Astrocyte (in vitro differentiated cells and primary cell): ENCODE measurements around the gene CACNB4. TPM values are rescaled to one million over a fixed set of nuclear protein-coding genes. Genes with fewer than 3 reads are reported as not detected.

Source experiments
- DNase-seq: peaks from one replicate; pipeline ENCODE4 v3.0.0-alpha.2; 2010; ENCODE audit warnings: low read depth
- FAIRE-seq: peaks from 2 replicates; lab custom pipeline; 2011; peaks lifted over from hg19 to GRCh38; lab: Jason Lieb, UNC
- H2AFZ ChIP-seq: 2 replicates; pipeline ENCODE4 v1.6.0; 2012; ENCODE audit warnings: low read depth, low read length, inconsistent platforms
- H3K27ac ChIP-seq: 2 replicates; pipeline ENCODE4 v1.5.1; 2011; ENCODE audit warnings: low read depth, low read length, inconsistent platforms
- H3K27me3 ChIP-seq: 2 replicates; pipeline ENCODE4 v1.6.0; 2011; ENCODE audit warnings: low read length, inconsistent platforms; ENCODE audit not compliant: insufficient read depth
- H3K36me3 ChIP-seq: 2 replicates; pipeline ENCODE4 v1.5.1; 2011; ENCODE audit warnings: low read length, inconsistent platforms; ENCODE audit not compliant: insufficient read depth
- H3K4me1 ChIP-seq: 2 replicates; pipeline ENCODE4 v1.5.1; 2011; ENCODE audit warnings: low read length, inconsistent platforms; ENCODE audit not compliant: insufficient read depth
- H3K4me2 ChIP-seq: 2 replicates; pipeline ENCODE4 v1.6.0; 2012; ENCODE audit warnings: low read length, inconsistent platforms
- H3K4me3 ChIP-seq: 2 replicates; pipeline ENCODE4 v1.5.1; 2011; ENCODE audit warnings: low read depth, mild to moderate bottlenecking, low read length, inconsistent platforms; ENCODE audit not compliant: insufficient read depth
- H3K79me2 ChIP-seq: 2 replicates; pipeline ENCODE4 v1.6.0; 2012; ENCODE audit warnings: mild to moderate bottlenecking, low read length, inconsistent platforms; ENCODE audit not compliant: insufficient read depth
- H3K9ac ChIP-seq: 2 replicates; pipeline ENCODE4 v1.6.0; 2012; ENCODE audit warnings: mild to moderate bottlenecking, low read length, inconsistent platforms
- H3K9me3 ChIP-seq: 2 replicates; pipeline ENCODE4 v1.5.1; 2012; ENCODE audit warnings: low read depth, mild to moderate bottlenecking, low read length, inconsistent platforms; ENCODE audit not compliant: insufficient read depth
- H4K20me1 ChIP-seq: 2 replicates; pipeline ENCODE4 v1.6.0; 2012; ENCODE audit warnings: low read length, inconsistent platforms; ENCODE audit not compliant: insufficient read depth
- H3K27ac Mint-ChIP-seq: one replicate; pipeline ENCODE4 v1.8.0; 2021; ENCODE audit warnings: mild to moderate bottlenecking, mixed read lengths; ENCODE audit not compliant: unreplicated experiment
- H3K27me3 Mint-ChIP-seq: one replicate; pipeline ENCODE4 v1.8.0; 2021; ENCODE audit warnings: low read depth, mixed read lengths; ENCODE audit not compliant: unreplicated experiment
- H3K36me3 Mint-ChIP-seq: one replicate; pipeline ENCODE4 v1.8.0; 2021; ENCODE audit warnings: low read depth, mixed read lengths; ENCODE audit not compliant: unreplicated experiment
- H3K4me1 Mint-ChIP-seq: one replicate; pipeline ENCODE4 v1.8.0; 2021; ENCODE audit warnings: low read depth, mixed read lengths; ENCODE audit not compliant: unreplicated experiment
- H3K4me3 Mint-ChIP-seq: one replicate; pipeline ENCODE4 v1.8.0; 2021; ENCODE audit warnings: mild to moderate bottlenecking, moderate library complexity, mixed read lengths; ENCODE audit not compliant: unreplicated experiment
- H3K9me3 Mint-ChIP-seq: one replicate; pipeline ENCODE4 v1.8.0; 2021; ENCODE audit warnings: mild to moderate bottlenecking, mixed read lengths; ENCODE audit not compliant: unreplicated experiment
- CTCF ChIP-seq: IDR thresholded peaks from 2 replicates; pipeline ENCODE4 v1.5.1; 2011; ENCODE audit warnings: low read depth, mild to moderate bottlenecking, inconsistent platforms, low read length, moderate library complexity; ENCODE audit not compliant: insufficient read depth
- EZH2 ChIP-seq: IDR thresholded peaks from 2 replicates; pipeline ENCODE4 v1.6.1; 2012; ENCODE audit warnings: mild to moderate bottlenecking, low read length, inconsistent platforms; ENCODE audit not compliant: insufficient read depth
- total RNA-seq: library from RNA; stranded (reverse); gene quantifications from 2 replicates; pipeline ENCODE4 v1.2.1, GENCODE V29; 2021

The CACNB4 gene
- total RNA-seq, 1 donor from 2014 or later = 1.8 TPM

GRCh38 chr2:151840216-151841046 lies 258.4 kb downstream of the CACNB4 start:
- Mint-ChIP-seq H3K4me1 (peaks cover 13% of the 10 kb centered on the region), H3K36me3 (no peaks in the 10 kb centered on the region), H3K9me3 (no peaks in the 10 kb centered on the region), H3K27me3 (no peaks in the 10 kb centered on the region), H3K27ac (no peak overlapping the region), H3K4me3 (no peak overlapping the region)
- Histone ChIP-seq H3K9me3 (no peaks in the 10 kb centered on the region), H3K4me2 (no peak overlapping the region), H3K79me2 (no peaks in the 10 kb centered on the region), H3K4me1 (no peaks in the 10 kb centered on the region), H2AFZ (no peak overlapping the region), H3K27me3 (no peaks in the 10 kb centered on the region), H3K9ac (no peak overlapping the region), H3K4me3 (no peak overlapping the region), H3K27ac (no peak overlapping the region), H3K36me3 (no peaks in the 10 kb centered on the region), H4K20me1 (no peaks in the 10 kb centered on the region)
- DNase-seq = no peak
- TF ChIP-seq CTCF (no peak), EZH2 (no peak)
- peak; percentile 20 for FAIRE-seq

GRCh38 chr2:151837926-151838325 lies 260.9 kb downstream of the CACNB4 start:
- FAIRE-seq = no peak
- H3K27me3 Mint-ChIP-seq = no peaks in the 10 kb centered on the region

More at GRCh38 chr2:151837926-151838325, 260.9 kb downstream of the CACNB4 start:
- no peaks in the 10 kb centered on the region for H3K36me3 Mint-ChIP-seq
- DNase-seq = no peak
- no peak overlapping the region for H3K4me2 ChIP-seq
- no peaks in the 10 kb centered on the region for H3K4me1 ChIP-seq
- H3K36me3 ChIP-seq = no peaks in the 10 kb centered on the region
- H3K27ac ChIP-seq = no peak overlapping the region
- no peak overlapping the region for H3K4me3 ChIP-seq
- H3K9me3 ChIP-seq = no peaks in the 10 kb centered on the region
- H3K4me1 Mint-ChIP-seq = peaks cover 6% of the 10 kb centered on the region
- no peaks in the 10 kb centered on the region for H3K27me3 ChIP-seq
- no peak for TF ChIP-seq EZH2
- no peak for TF ChIP-seq CTCF
- H2AFZ ChIP-seq = no peak overlapping the region
- no peaks in the 10 kb centered on the region for H3K79me2 ChIP-seq
- H3K9me3 Mint-ChIP-seq = no peaks in the 10 kb centered on the region
- H4K20me1 ChIP-seq = no peaks in the 10 kb centered on the region
- no peak overlapping the region for H3K27ac Mint-ChIP-seq
- no peak overlapping the region for H3K4me3 Mint-ChIP-seq
- no peak overlapping the region for H3K9ac ChIP-seq
